ENCODE measurements around the gene GPHN. TPM values are rescaled to one million over a fixed set of nuclear protein-coding genes. Genes with fewer than 3 reads are reported as not detected.
A peak's percentile ranks its signal among the peaks of the same experiment; 100 is the strongest.

The GPHN gene
- total and polyA plus RNA-seq, 2 experiments from 2014 or later = 15.1 to 20.1 TPM

GRCh38 chr14:66955159-66955558 lies 447.2 kb downstream of the GPHN start:
- Histone ChIP-seq H3K4me1 (ENCODE audit: low read depth) (no peaks in the 10 kb centered on the region), H3K36me3 (no peaks in the 10 kb centered on the region), H3K27ac (no peak overlapping the region), H3K9me3 (ENCODE audit: low read depth) (no peaks in the 10 kb centered on the region), H3K4me3 (no peak overlapping the region), H3K27me3 (no peaks in the 10 kb centered on the region)
- DNase-seq (ENCODE audit: low read depth in 1 of 2, low spot score in 1 of 2) = no peak
- TF ChIP-seq CTCF (IDR thresholded peaks at IDR 0.05; ENCODE audit: low read depth, low read length) = no peak

GRCh38 chr14:66959437-66960050 lies 451.6 kb downstream of the GPHN start:
- Histone ChIP-seq H3K4me3 (no peak overlapping the region), H3K9me3 (ENCODE audit: low read depth) (no peaks in the 10 kb centered on the region), H3K27ac (no peak overlapping the region), H3K36me3 (no peaks in the 10 kb centered on the region), H3K4me1 (ENCODE audit: low read depth) (no peaks in the 10 kb centered on the region), H3K27me3 (no peaks in the 10 kb centered on the region)
- no peak for DNase-seq (ENCODE audit: low read depth in 1 of 2, low spot score in 1 of 2)
- TF ChIP-seq CTCF (IDR thresholded peaks at IDR 0.05; ENCODE audit: low read depth, low read length) = no peak

GRCh38 chr14:66965831-66966230 lies 457.9 kb downstream of the GPHN start:
- Histone ChIP-seq H3K4me3 (no peak overlapping the region), H3K27me3 (no peaks in the 10 kb centered on the region), H3K9me3 (ENCODE audit: low read depth) (no peaks in the 10 kb centered on the region), H3K36me3 (no peaks in the 10 kb centered on the region), H3K4me1 (ENCODE audit: low read depth) (no peaks in the 10 kb centered on the region), H3K27ac (no peak overlapping the region)
- no peak for TF ChIP-seq CTCF (IDR thresholded peaks at IDR 0.05; ENCODE audit: low read depth, low read length)
- no peak for DNase-seq (ENCODE audit: low read depth in 1 of 2, low spot score in 1 of 2)

GRCh38 chr14:66972469-66972868 lies 464.5 kb downstream of the GPHN start:
- Histone ChIP-seq H3K4me3 (no peak overlapping the region), H3K36me3 (no peaks in the 10 kb centered on the region), H3K27ac (no peak overlapping the region), H3K27me3 (no peaks in the 10 kb centered on the region), H3K4me1 (ENCODE audit: low read depth) (no peaks in the 10 kb centered on the region), H3K9me3 (ENCODE audit: low read depth) (no peaks in the 10 kb centered on the region)
- no peak for DNase-seq (ENCODE audit: low read depth in 1 of 2, low spot score in 1 of 2)
- TF ChIP-seq CTCF (IDR thresholded peaks at IDR 0.05; ENCODE audit: low read depth, low read length) = no peak

GRCh38 chr14:66974397-66975025 lies 466.6 kb downstream of the GPHN start:
- DNase-seq (ENCODE audit: low read depth in 1 of 2, low spot score in 1 of 2) = peak; percentile 1 to 12
- Histone ChIP-seq H3K27me3 (no peaks in the 10 kb centered on the region), H3K4me3 (no peak overlapping the region), H3K27ac (no peak overlapping the region), H3K36me3 (no peaks in the 10 kb centered on the region), H3K9me3 (ENCODE audit: low read depth) (no peaks in the 10 kb centered on the region), H3K4me1 (ENCODE audit: low read depth) (no peaks in the 10 kb centered on the region)
- TF ChIP-seq CTCF (IDR thresholded peaks at IDR 0.05; ENCODE audit: low read depth, low read length) = no peak

Measured in cardiac muscle cell (in vitro differentiated cells and primary cell).